H9 (cell line): ENCODE results near the gene PHOSPHO1. TPM values are rescaled to one million over a fixed set of nuclear protein-coding genes. Genes with fewer than 3 reads are reported as not detected.
A peak's percentile ranks its signal among the peaks of the same experiment; 100 is the strongest.

ENCODE experiments used
- DNase-seq: peaks from one replicate; pipeline ENCODE4 v3.0.0-alpha.2; 2017
- H2AFZ ChIP-seq: one replicate; pipeline ENCODE4 v1.6.1; 2013; ENCODE audit warnings: mild to moderate bottlenecking, low read length, control low read depth, moderate library complexity
- H2AK5ac ChIP-seq: 2 replicates; pipeline ENCODE4 v1.6.1; 2013; ENCODE audit warnings: low read length, control low read depth, mixed read lengths; ENCODE audit not compliant: insufficient read length
- H2BK120ac ChIP-seq: one replicate; pipeline ENCODE4 v1.6.1; 2013; ENCODE audit warnings: low read depth, mild to moderate bottlenecking, low read length, control low read depth, inconsistent platforms; ENCODE audit not compliant: poor library complexity, severe bottlenecking
- H2BK12ac ChIP-seq: 2 replicates; pipeline ENCODE4 v1.6.1; 2013; ENCODE audit warnings: low read length, control low read depth, mixed read lengths, low read depth; ENCODE audit not compliant: insufficient read length
- H2BK15ac ChIP-seq: 2 replicates; pipeline ENCODE4 v1.6.1; 2013; ENCODE audit warnings: low read depth, low read length, control low read depth
- H2BK20ac ChIP-seq: one replicate; pipeline ENCODE4 v1.6.1; 2013; ENCODE audit warnings: low read depth, mild to moderate bottlenecking, low read length, control low read depth, inconsistent platforms; ENCODE audit not compliant: poor library complexity, severe bottlenecking
- H2BK5ac ChIP-seq: 2 replicates; pipeline ENCODE4 v1.6.1; 2013; ENCODE audit warnings: low read length, control low read depth, mixed read lengths; ENCODE audit not compliant: insufficient read length
- H3K14ac ChIP-seq: 2 replicates; pipeline ENCODE4 v1.6.1; 2013; ENCODE audit warnings: low read length, control low read depth; ENCODE audit not compliant: insufficient read depth
- H3K18ac ChIP-seq: 2 replicates; pipeline ENCODE4 v1.6.1; 2013; ENCODE audit warnings: low read depth, mild to moderate bottlenecking, mixed read lengths, low read length, control low read depth; ENCODE audit not compliant: insufficient read length
- H3K23ac ChIP-seq: 2 replicates; pipeline ENCODE4 v1.6.1; 2013; ENCODE audit warnings: low read length, control low read depth, mixed read lengths, low read depth; ENCODE audit not compliant: insufficient read length
- H3K23me2 ChIP-seq: 2 replicates; pipeline ENCODE4 v1.6.1; 2013; ENCODE audit warnings: low read depth, mild to moderate bottlenecking, mixed read lengths, low read length, control low read depth; ENCODE audit not compliant: insufficient read length, poor library complexity, severe bottlenecking
- H3K27ac ChIP-seq: 2 replicates; pipeline ENCODE4 v1.5.1; 2013; ENCODE audit warnings: low read length, control low read depth, mixed read lengths, low read depth; ENCODE audit not compliant: insufficient read length
- H3K27me3 ChIP-seq: 2 replicates; pipeline ENCODE4 v1.6.1; 2013; ENCODE audit warnings: low read length, control low read depth, inconsistent platforms; ENCODE audit not compliant: insufficient read depth
- H3K4ac ChIP-seq: 2 replicates; pipeline ENCODE4 v1.6.1; 2013; ENCODE audit warnings: low read depth, mild to moderate bottlenecking, control low read depth, inconsistent platforms, low read length, moderate library complexity
- H3K4me1 ChIP-seq: 2 replicates; pipeline ENCODE4 v1.6.1; 2013; ENCODE audit warnings: low read length, control low read depth, inconsistent platforms; ENCODE audit not compliant: insufficient read depth
- H3K4me2 ChIP-seq: 2 replicates; pipeline ENCODE4 v1.6.1; 2013; ENCODE audit warnings: low read length, control low read depth, mixed read lengths; ENCODE audit not compliant: insufficient read length, insufficient read depth
- H3K56ac ChIP-seq: 2 replicates; pipeline ENCODE4 v1.6.1; 2013; ENCODE audit warnings: low read depth, mild to moderate bottlenecking, mixed read lengths, low read length, control low read depth; ENCODE audit not compliant: insufficient read length
- H3K79me1 ChIP-seq: 2 replicates; pipeline ENCODE4 v1.6.1; 2013; ENCODE audit warnings: low read depth, mild to moderate bottlenecking, moderate library complexity, low read length, control low read depth, inconsistent platforms; ENCODE audit not compliant: insufficient read depth, poor library complexity, severe bottlenecking
- H3K79me2 ChIP-seq: 2 replicates; pipeline ENCODE4 v1.6.1; 2013; ENCODE audit warnings: low read length, control low read depth, inconsistent platforms; ENCODE audit not compliant: insufficient read depth
- H3K9ac ChIP-seq: 2 replicates; pipeline ENCODE4 v1.6.1; 2013; ENCODE audit warnings: low read length, control low read depth, mixed read lengths; ENCODE audit not compliant: insufficient read length; ENCODE audit errors: extremely low read depth
- H3K9me3 ChIP-seq: one replicate; pipeline ENCODE4 v1.6.1; 2013; ENCODE audit warnings: low read depth, low read length, inconsistent platforms; ENCODE audit not compliant: control insufficient read depth
- H3T11ph ChIP-seq: one replicate; pipeline ENCODE4 v1.6.1; 2013; ENCODE audit warnings: mild to moderate bottlenecking, low read length, control low read depth, inconsistent platforms
- H4K20me1 ChIP-seq: one replicate; pipeline ENCODE4 v1.6.1; 2013; ENCODE audit not compliant: control insufficient read depth, insufficient read length, insufficient read depth
- H4K5ac ChIP-seq: 2 replicates; pipeline ENCODE4 v1.6.1; 2013; ENCODE audit warnings: low read depth, mild to moderate bottlenecking, mixed read lengths, low read length, control low read depth; ENCODE audit not compliant: insufficient read length
- H4K8ac ChIP-seq: replicated peaks from 2 replicates; pipeline ENCODE4 v1.6.1; 2013; ENCODE audit warnings: low read length, control low read depth, mixed read lengths, low read depth; ENCODE audit not compliant: insufficient read length
- H4K91ac ChIP-seq: 2 replicates; pipeline ENCODE4 v1.6.1; 2013; ENCODE audit warnings: low read depth, mild to moderate bottlenecking, moderate library complexity, mixed read lengths, low read length, control low read depth; ENCODE audit not compliant: insufficient read length
- H3K27ac Mint-ChIP-seq, 3 experiments: 2 replicates in 2 of 3; 3 replicates in 1 of 3; pipeline ENCODE4 v1.8.0; 2020 to 2021; ENCODE audit warnings: mixed read lengths in 3 of 3, mild to moderate bottlenecking in 1 of 3, moderate library complexity in 1 of 3
- H3K27me3 Mint-ChIP-seq: 2 replicates; pipeline ENCODE4 v1.8.0; 2021; ENCODE audit warnings: low read depth, mild to moderate bottlenecking, moderate library complexity, mixed read lengths
- H3K36me3 Mint-ChIP-seq, 3 experiments: 2 replicates in 2 of 3; 3 replicates in 1 of 3; pipeline ENCODE4 v1.8.0; 2020 to 2021; ENCODE audit warnings: low read depth in 3 of 3, mixed read lengths in 3 of 3; ENCODE audit not compliant: insufficient read depth in 1 of 3
- H3K4me1 Mint-ChIP-seq, 2 experiments: 2 replicates each; pipeline ENCODE4 v1.8.0; 2020; ENCODE audit warnings: mixed read lengths in 2 of 2
- H3K4me3 Mint-ChIP-seq, 2 experiments: 2 replicates in 1 of 2; 3 replicates in 1 of 2; pipeline ENCODE4 v1.8.0; 2020 to 2021; ENCODE audit warnings: mild to moderate bottlenecking in 2 of 2, mixed read lengths in 2 of 2, moderate library complexity in 1 of 2
- H3K9me3 Mint-ChIP-seq, 2 experiments: 2 replicates in 1 of 2; 3 replicates in 1 of 2; pipeline ENCODE4 v1.8.0; 2020; ENCODE audit warnings: mild to moderate bottlenecking in 2 of 2, mixed read lengths in 2 of 2, moderate library complexity in 1 of 2
- WGBS: extraction: QIAGEN DNeasy Blood & Tissue Kit; methylation state at CpG from one replicate; pipeline ENCODE4 v1.1.7; 2013; ENCODE audit warnings: missing lambda C conversion rate, low lambda C conversion rate, mixed read lengths; ENCODE audit not compliant: insufficient read length; ENCODE audit errors: extremely low coverage; 5-methylcytosine and 5-hydroxymethylcytosine counted together
- long read RNA-seq: library from polyadenylated mRNA; unstranded; transcript quantifications from one replicate; pipeline ENCODE4 v2.0.0, GENCODE V29; 2020
- total RNA-seq: library from RNA; stranded (reverse); gene quantifications from 2 replicates; pipeline ENCODE4 v1.2.1, GENCODE V29; 2021
- TF ChIP-seq, protein P1 (sequence below): fragments of 200-600 bp; sonication (generic); conservative IDR thresholded peaks from 3 replicates; pipeline ENCODE4 v1.8.0; 2021; ENCODE audit warnings: antibody characterized with exemption, mild to moderate bottlenecking

Gene PHOSPHO1, protein sequence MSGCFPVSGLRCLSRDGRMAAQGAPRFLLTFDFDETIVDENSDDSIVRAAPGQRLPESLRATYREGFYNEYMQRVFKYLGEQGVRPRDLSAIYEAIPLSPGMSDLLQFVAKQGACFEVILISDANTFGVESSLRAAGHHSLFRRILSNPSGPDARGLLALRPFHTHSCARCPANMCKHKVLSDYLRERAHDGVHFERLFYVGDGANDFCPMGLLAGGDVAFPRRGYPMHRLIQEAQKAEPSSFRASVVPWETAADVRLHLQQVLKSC
- total RNA-seq = 0.31 and 0.63 TPM in 2 replicates
- long read RNA-seq, partial matches to known transcripts = 0 of 1 reads
- long read RNA-seq, other reads (novel, unspliced or antisense) = 0 of 1 reads

DNA sequence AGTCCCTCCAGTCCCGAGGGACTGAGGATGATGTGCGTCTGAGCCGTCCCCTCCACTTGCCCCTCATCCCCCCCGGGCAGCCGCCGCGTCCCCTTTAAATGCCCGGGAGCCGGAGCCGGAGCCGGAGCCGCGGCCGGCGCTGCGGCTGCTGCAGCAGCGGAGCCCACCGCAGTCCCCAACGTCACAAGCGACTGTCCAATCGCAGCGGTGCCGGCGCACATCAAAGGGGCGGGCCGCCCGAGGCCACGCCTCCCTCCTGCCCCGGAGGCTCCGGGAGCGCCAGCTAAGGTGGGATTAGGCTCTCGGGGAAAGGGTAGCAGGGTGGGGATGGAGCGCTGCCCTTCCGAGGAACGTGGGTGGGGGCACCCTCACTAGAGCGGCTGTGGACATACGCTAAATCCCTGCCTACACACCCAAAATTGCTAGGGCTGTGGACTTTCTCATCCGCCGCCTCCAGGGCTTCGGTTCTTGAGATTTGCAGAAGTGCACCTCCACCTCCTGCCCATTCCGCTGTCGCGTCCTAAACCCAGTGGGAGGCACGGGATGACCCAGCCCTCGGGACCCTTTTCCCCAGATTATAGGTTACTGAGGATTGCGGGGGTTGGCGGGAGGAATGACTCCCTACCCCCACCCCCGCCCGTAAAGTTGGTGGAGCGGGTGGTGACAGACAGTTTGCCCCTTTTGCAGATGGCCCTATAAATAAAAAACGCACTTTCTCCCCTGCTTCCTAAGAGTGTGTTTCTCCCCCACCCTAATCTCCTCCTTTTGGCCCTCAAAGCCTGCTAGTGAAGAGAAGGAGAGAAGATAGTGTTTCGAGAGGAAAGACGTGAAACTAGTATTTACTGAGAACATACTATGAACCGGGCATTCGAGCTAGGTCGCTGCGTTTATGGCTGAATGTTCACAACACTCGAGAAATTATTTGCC, at the start of gene PHOSPHO1:
PHOSPHO1 (minus strand) TSS at position 152 of the 927 bp plus-strand sequence. CDS start 4,096 bp downstream, outside the sequence.
- WGBS = no CpG with 5 or more reads among the region's 58 CpGs

More for the DNA sequence above, at the start of gene PHOSPHO1:
- H4K20me1 ChIP-seq = no peaks in the 10 kb centered on the region
- H3K27ac ChIP-seq = no peak within 1 kb of the TSS
- TF ChIP-seq, protein P1, sequence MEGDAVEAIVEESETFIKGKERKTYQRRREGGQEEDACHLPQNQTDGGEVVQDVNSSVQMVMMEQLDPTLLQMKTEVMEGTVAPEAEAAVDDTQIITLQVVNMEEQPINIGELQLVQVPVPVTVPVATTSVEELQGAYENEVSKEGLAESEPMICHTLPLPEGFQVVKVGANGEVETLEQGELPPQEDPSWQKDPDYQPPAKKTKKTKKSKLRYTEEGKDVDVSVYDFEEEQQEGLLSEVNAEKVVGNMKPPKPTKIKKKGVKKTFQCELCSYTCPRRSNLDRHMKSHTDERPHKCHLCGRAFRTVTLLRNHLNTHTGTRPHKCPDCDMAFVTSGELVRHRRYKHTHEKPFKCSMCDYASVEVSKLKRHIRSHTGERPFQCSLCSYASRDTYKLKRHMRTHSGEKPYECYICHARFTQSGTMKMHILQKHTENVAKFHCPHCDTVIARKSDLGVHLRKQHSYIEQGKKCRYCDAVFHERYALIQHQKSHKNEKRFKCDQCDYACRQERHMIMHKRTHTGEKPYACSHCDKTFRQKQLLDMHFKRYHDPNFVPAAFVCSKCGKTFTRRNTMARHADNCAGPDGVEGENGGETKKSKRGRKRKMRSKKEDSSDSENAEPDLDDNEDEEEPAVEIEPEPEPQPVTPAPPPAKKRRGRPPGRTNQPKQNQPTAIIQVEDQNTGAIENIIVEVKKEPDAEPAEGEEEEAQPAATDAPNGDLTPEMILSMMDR = no peak
- H3K4me2 ChIP-seq = peak within 1 kb of the TSS; percentile 63
- no peak within 1 kb of the TSS for H3K56ac ChIP-seq
- H3K9me3 Mint-ChIP-seq = no peaks in the 10 kb centered on the region
- peaks cover 72% of the 10 kb centered on the region for H3K27me3 Mint-ChIP-seq
- H4K91ac ChIP-seq = no peak within 1 kb of the TSS
- H4K5ac ChIP-seq = no peak within 1 kb of the TSS
- no peaks in the 10 kb centered on the region for H3K4me1 ChIP-seq
- no peaks in the 10 kb centered on the region for H3K79me2 ChIP-seq
- no peak within 1 kb of the TSS for H2BK15ac ChIP-seq
- H4K8ac ChIP-seq = no peak within 1 kb of the TSS
- peaks cover 18 to 24% of the 10 kb centered on the region in 2 experiments for H3K4me1 Mint-ChIP-seq
- peaks cover 6% of the 10 kb centered on the region for H3K23me2 ChIP-seq
- H3K4ac ChIP-seq = no peak within 1 kb of the TSS
- no peak within 1 kb of the TSS for H2BK12ac ChIP-seq
- H3K18ac ChIP-seq = no peak within 1 kb of the TSS
- H2BK120ac ChIP-seq = no peak within 1 kb of the TSS
- H3K9me3 ChIP-seq = no peaks in the 10 kb centered on the region
- no peak within 1 kb of the TSS for H2AK5ac ChIP-seq
- H2BK20ac ChIP-seq = no peak within 1 kb of the TSS
- H3K27me3 ChIP-seq = peaks cover 9% of the 10 kb centered on the region; the same call in 1 of the 2 replicates
- H3K14ac ChIP-seq = no peak within 1 kb of the TSS
- peak within 1 kb of the TSS; percentile 62 to 85 for H3K4me3 Mint-ChIP-seq
- no peaks in the 10 kb centered on the region for H3K79me1 ChIP-seq
- no peak within 1 kb of the TSS for H3K9ac ChIP-seq
- H2AFZ ChIP-seq = no peak within 1 kb of the TSS
- H3K27ac Mint-ChIP-seq = no peak within 1 kb of the TSS; a peak in 1 of 7 replicates
- H3K23ac ChIP-seq = no peak within 1 kb of the TSS
- H3T11ph ChIP-seq = no peak within 1 kb of the TSS
- H3K36me3 Mint-ChIP-seq = no peaks in the 10 kb centered on the region; a peak in 1 of 7 replicates
- peak; percentile 96 for DNase-seq
- no peak within 1 kb of the TSS for H2BK5ac ChIP-seq
